Tongue (tissue), 2 donors: ENCODE results near the gene YIF1B. TPM values are rescaled to one million over a fixed set of nuclear protein-coding genes. Genes with fewer than 3 reads are reported as not detected.
"Not testable (repeated sequence)": the region's sequence is repeated elsewhere in the genome, so short reads cannot be mapped to it uniquely, and the experiment has no call there.

Experiments
- DNase-seq: peaks from one replicate; pipeline ENCODE4 v3.0.0-alpha.2; 2015
- total RNA-seq: library from RNA; depleted of rRNA; stranded (reverse); fragments of >200 nt; gene quantifications from one replicate; pipeline ENCODE4 v1.2.3, GENCODE V29; 2014

Gene YIF1B
- total RNA-seq, result 24.2 TPM

GRCh38 chr19:38315657-38316476, at the start of gene YIF1B:
YIF1B (minus strand) TSS chr19:38315947; CDS start chr19:38315917, 30 bp downstream.
- peak; percentile 98 for DNase-seq

DNA sequence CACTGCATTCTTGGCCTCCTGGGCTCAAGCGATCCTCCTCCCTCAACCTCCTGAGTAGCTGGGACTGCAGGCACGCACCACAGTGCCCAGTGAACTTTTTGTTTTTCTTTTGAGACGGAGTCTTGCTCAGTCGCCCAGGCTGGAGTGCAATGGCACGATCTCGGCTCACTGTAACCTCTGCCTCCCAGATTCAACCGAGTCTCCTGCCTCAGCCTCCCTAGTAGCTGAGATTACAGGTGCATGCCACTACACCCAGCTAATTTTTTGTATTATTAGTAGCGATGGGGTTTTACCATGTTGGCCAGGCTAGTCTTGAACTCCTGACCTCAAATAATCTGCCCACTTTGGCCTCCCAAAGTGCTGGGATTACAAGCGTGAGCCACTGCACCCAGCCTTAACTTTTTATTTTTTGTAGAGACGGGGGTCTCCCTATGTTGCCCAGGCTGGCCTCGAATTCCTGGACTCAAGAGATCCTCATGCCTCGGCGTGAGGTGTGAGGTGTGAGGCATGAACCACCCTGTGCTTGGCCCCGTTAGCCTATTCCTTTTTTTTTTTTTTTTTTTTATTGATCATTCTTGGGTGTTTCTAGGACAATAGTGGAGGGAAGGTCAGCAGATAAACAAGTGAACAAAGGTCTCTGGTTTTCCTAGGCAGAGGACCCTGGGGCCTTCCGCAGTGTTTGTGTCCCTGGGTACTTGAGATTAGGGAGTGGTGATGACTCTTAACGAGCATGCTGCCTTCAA, 47.4 kb upstream of the YIF1B start:
- DNase-seq, result not testable (repeated sequence)

- peak; percentile 54 for DNase-seq
These were observed 46.6 kb upstream of the YIF1B start for GRCh38 chr19:38362076-38362945.

GRCh38 chr19:38361633-38362075, 45.9 kb upstream of the YIF1B start:
- DNase-seq, result peak; percentile 89

- DNase-seq, result no peak
These were observed 45.3 kb upstream of the YIF1B start for GRCh38 chr19:38360839-38361631.

GRCh38 chr19:38360351-38360750, 44.6 kb upstream of the YIF1B start:
- DNase-seq, result no peak

GRCh38 chr19:38359242-38360021, 43.7 kb upstream of the YIF1B start:
- DNase-seq, result no peak

DNA sequence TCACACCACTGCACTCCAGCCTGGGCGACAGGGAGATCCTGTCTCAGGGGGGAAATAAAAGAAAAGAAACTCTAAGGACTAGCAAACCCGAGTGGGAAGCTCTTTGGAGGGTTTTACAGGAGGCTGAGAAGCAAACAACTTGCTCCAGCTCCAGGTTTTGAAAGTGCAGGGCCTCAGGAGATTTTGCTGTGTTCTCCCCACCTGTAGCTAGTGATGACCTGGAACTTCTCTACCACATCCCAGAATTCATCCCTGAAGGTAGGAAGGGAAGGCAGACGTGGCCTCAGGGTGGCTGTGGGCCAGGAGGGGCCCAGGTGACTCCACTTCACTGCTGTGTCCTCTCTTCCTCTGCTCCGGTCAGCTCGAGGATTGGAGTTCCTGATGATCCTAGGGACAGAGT, 42.3 kb upstream of the YIF1B start:
- DNase-seq, result no peak

DNA sequence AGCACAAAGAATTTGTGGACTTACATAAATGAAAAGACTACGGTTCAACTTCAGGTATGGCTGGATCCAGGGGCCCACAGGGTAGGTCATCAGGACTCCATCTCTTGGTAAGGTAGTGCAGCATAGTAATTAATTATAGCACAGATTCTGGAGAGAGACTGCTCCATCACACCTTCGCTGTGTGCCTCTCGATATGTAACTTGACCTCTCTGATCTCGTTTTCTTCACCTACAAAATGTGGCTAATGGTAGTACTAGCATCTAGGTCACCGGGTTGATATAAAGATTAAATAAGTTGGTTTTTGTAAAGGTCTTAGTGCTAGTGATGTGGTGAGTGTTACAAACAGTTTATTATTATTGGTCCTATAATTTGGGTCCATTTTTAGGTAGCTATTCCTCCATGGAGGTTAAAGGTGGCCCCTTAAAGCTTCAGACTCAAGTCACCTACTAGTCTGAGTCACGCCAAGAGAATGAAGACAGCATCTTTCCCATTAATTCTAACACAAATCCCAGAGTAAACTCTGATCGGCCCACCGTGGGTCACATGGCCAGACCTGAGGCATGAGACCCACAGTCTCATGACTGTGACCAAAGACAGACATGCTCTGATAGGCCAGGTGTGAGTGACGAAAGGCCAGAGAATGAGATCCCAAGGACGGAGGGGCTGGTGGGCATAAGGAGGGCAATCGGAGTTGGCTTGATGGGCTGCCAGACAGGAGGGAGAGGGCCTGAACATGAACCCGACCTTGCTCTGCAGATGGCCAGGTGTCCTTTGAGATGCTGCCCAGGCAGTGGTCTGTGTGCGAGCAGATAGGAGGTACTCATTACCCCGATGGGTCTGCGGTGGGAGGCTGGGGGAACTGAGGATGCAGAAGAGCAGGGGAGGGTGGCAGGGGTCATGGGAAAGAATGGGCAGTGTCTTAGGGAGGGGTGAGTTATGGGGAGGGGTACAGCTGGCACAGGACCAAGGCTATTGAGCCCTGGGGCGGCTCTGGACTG, 40.3 kb upstream of the YIF1B start:
- DNase-seq, result no peak

- peak; percentile 39 for DNase-seq
These were observed 36.9 kb upstream of the YIF1B start for GRCh38 chr19:38352611-38353010.

DNA sequence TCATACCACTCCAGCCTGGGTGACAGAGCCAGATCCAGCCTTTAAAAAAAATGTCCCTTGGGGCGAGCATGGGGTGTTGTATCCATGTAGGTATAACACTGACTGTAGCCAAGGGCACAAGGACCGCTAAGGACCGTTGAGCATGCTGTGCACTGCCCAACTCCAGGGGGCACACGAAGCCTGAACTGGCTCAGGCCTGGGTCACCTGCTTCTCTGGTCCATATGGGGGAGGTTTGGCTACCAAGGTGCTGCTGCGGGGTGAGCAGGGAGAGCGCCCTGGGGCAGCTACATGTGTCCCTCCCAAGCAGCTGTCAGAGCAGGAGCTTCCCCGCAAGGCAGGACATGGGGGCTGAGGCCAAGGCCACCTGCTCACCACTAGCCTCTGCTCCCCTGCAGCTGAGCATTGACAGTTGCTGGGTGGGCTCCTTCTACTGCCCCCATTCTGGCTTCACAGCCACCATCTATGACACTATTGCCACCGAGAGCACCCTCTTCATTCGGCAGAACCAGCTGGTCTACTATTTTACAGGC, 36.2 kb upstream of the YIF1B start:
- DNase-seq, result no peak

DNA sequence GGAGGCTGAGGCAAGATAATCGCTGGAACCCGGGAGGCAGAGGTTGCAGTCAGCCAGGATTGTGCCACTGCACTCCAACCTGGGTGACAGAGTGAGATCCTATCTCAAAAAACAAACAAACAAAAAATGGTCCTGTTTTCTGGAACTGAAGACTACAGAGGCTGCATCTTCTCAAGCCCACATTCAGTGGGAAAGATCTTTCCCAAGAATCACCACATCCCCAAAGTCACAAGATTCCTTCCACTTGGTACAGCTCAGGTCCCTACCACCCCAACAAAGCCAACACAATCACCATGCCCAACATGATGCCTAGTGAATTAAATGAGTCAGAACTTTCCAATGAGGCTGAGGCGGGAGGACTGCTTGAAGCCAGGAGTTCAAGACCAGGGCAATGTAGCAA, 35.1 kb upstream of the YIF1B start:
- DNase-seq, result no peak

DNA sequence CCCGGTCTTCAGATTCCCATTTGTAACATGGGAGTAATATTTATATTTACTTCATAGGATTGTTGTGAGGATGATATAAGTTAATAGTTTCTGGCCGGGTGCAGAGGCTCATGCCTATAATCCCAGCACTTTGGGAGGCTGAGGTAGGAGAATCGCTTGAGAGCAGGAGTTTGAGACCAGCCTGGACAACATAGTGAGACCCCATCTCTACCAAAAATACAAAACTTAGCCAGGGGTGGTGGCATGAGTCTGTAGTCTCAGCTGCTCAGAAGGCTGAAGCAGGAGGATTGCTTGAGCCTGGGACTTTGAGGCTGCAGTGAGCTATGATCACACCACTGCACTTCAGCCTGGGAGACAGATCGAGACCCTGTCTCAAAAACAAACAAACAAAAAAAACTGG, 31.1 kb upstream of the YIF1B start:
- DNase-seq, result no peak

DNA sequence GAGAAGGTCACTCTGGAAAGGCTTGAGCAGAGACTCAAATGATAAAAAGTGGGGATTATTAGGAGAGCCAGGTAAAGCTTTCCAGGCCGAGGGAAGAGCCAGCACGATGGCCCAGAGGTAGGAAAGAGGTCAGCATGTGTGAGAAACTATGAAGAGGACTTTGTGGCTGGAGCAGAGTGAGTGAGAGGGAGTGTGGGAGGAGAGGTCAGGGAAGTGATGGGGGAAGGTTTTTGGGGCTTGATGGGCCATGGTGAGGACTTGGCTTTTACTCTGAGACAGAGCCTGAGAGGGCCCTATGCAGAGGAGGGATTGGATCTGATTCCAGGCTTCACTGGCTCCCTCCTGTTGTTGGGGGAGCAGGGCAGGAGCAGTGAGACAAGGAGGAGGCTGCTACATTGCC, 25.2 kb upstream of the YIF1B start:
- DNase-seq, result no peak

DNA sequence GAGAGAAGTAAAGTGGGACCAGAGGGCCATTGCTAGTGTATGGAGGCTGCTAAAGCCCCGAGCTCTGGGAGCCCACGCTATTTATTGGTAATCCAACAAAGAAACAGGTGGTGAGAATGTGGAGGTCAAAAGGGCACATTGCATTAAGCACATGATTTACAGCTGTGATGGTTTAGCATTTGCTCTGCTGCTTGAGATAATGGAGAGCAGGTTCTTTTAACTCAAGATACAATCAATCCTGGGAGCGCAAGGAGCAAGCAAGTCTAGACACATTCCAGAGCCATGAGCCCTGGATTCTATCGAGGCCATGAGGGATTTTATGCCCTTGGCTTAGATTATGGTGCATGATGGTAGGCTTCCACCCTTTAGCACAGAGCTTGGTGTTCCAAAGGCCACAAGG, 23.3 kb upstream of the YIF1B start:
- DNase-seq, result not testable (repeated sequence)

DNA sequence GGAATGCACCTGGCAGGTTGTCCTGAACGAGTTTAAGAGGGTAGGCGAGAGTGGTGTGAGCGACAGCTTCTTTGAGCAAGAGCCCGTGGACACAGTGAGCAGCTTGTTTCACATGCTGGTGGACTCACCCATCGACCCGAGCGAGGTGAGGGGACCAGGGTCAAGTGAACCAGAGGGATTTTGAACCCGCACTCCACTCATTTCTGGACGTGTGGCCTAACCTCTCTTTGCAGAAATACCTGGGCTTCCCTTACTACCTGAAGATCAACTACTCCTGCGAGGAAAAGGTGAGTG, 21.6 kb upstream of the YIF1B start:
- no peak for DNase-seq

DNA sequence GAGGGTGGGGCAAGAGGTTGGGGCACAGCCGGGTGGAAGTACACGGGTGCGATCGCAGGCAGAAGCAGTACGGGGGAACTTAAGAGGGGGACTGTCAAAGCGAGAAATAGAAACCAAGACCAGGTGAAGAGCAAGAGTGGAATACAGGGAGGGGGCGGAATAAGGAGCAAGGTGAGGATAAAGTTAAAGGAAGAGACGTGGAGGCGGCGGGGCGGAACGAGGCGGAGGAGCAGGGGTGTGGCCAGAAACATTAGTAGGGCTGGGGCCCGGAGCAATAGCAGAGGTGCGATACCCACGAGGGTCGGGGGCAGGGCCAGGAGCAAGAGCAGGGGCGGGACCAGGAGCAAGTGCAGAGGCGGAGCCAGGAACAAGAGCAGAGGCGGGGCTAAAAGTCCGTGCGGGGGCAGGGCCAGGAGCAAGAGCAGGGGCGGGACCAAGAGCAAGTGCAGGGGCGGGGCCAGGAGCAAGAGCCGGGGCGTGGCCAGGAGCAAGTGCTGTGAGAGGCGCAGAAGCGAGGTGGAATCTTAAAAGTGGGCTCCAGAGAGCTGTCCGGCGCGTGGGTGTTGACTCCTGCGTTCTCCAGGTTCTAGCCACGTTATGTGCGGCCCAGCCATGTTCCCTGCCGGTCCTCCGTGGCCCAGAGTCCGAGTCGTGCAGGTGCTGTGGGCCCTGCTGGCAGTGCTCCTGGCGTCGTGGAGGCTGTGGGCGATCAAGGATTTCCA, 21.1 kb upstream of the YIF1B start:
- DNase-seq, result peak; percentile 96

DNA sequence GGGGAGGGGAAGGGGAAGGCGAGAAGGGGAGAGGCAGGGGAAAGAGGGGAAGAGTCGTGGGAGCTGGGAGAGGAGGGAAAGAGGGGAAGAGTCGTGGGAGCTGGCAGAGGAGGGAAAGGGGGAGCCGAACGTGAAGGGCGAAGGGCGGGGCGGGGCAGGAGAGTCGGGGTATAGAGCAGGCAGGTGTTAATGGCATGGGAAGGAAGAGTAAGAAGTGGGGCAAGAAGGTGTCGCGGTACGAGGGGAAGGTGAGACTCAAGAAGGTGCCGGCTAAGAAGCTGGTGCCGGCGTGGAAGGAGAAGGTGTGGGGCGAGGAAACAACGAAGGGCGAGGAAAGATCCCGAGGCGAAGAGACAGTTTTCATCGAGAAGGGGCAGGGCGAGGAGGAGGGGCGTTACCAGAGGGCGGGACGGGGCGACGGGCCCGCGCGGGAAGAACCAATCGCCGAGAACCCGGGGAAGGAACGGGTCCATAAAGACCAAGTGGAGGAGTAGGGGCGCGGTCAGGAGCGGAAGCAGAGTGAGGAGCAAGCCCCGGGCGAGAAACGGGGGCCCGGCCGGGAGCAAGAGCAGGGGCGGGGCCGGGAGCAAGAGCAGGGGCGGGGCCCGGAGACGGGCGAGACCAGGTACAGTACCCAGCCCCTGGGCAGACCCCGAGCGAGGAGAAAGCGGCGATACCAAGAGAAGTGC, 20.3 kb upstream of the YIF1B start:
- DNase-seq, result peak; percentile 97
